SU-DHL-6 (cell line): ENCODE measurements around the gene CATSPER3.

Experiments
- EZH2phosphoT487 ChIP-seq: fragments of 200-600 bp; sonication (generic), shearing (Covaris generic); conservative IDR thresholded peaks from 2 replicates; pipeline ENCODE4 v1.6.1; 2018; ENCODE audit warnings: mild to moderate bottlenecking, antibody characterized with exemption, low read length, moderate library complexity, mixed read lengths
- TF ChIP-seq, protein P1 (sequence below): fragments of 200-600 bp; sonication (generic); IDR thresholded peaks from one replicate; pipeline ENCODE4 v1.5.1; 2017; ENCODE audit warnings: antibody characterized with exemption, mild to moderate bottlenecking, low read length, moderate library complexity; ENCODE audit not compliant: insufficient read depth, poor library complexity, severe bottlenecking

DNA sequence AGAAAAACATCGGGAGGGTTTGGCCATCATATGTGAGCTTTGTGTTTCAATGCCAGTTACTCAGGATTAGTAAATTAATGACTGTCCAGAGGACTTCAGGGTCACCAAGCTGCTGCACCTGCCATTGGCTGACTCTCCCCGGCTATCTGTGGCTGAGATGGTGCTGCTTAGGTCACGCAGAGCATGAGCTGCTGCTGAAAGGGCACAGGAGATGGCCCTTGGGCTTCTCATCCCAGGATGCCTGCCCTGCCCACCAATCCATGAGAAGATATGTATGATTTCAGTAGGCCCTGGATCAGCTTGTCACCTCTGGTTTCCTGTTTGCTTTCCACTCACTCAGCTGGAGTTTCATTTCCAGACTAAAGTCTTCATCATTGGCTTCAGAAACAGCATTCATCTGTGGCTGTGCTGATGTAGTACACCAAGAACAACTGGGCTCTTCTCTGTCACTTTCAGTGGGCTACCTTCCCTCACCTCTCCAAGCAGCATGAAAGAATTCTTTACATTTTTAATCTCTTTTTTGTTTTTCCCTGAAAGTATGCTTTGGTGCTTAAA lies 2.4 kb upstream of the CATSPER3 start:
- TF ChIP-seq EZH2phosphoT487, result no peak
- TF ChIP-seq, protein P1, sequence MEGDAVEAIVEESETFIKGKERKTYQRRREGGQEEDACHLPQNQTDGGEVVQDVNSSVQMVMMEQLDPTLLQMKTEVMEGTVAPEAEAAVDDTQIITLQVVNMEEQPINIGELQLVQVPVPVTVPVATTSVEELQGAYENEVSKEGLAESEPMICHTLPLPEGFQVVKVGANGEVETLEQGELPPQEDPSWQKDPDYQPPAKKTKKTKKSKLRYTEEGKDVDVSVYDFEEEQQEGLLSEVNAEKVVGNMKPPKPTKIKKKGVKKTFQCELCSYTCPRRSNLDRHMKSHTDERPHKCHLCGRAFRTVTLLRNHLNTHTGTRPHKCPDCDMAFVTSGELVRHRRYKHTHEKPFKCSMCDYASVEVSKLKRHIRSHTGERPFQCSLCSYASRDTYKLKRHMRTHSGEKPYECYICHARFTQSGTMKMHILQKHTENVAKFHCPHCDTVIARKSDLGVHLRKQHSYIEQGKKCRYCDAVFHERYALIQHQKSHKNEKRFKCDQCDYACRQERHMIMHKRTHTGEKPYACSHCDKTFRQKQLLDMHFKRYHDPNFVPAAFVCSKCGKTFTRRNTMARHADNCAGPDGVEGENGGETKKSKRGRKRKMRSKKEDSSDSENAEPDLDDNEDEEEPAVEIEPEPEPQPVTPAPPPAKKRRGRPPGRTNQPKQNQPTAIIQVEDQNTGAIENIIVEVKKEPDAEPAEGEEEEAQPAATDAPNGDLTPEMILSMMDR, result no peak
